HG03378 (cell line): ENCODE data around the gene KLF5.
"Not testable (repeated sequence)": the region's sequence is repeated elsewhere in the genome, so short reads cannot be mapped to it uniquely, and the experiment has no call there.

ENCODE experiments used
- ATAC-seq: cut with Tn5 transposase; IDR thresholded peaks from one replicate; pipeline ENCODE4 v1.9.1; 2021; ENCODE audit warnings: mild to moderate bottlenecking, moderate library complexity; ENCODE audit not compliant: unreplicated experiment

The KLF5 gene

DNA sequence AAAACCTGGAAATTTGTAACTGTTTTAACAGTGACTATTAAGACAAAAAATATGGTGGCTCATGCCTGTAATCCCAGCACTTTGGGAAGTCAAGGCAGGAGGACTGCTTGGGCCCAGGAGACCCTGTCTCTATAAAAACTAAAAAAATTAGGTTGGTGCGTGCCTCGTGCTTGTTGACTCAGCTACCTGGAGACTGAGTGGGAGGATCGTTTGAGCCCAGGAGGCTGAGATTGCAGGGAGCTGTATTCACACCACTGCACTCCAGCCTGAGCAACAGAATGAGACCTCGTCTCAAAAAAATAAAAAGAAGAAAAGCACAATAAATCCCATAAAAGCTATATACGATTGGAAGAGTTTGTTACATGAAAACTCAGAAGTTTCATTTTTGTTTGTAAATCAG lies 23.7 kb downstream of the KLF5 start:
- ATAC-seq, result no peak

DNA sequence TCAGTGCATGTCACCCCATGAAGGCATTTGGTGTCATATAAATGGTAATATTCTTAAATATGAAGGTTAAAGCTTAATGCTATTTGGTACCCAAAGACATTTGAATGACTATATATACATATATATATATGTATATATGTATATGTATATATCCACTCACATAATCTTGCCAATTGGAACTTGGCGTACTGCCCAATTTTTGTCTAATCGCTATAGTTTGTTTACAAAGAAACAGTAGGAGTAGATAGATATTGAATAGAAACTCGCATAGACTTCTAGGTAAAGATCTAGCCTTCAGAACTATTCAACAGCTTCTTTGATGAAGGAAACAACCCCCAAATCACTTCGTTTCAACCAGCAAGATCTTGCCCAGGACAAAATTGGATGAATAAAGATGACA lies 24.1 kb downstream of the KLF5 start:
- ATAC-seq, result no peak

DNA sequence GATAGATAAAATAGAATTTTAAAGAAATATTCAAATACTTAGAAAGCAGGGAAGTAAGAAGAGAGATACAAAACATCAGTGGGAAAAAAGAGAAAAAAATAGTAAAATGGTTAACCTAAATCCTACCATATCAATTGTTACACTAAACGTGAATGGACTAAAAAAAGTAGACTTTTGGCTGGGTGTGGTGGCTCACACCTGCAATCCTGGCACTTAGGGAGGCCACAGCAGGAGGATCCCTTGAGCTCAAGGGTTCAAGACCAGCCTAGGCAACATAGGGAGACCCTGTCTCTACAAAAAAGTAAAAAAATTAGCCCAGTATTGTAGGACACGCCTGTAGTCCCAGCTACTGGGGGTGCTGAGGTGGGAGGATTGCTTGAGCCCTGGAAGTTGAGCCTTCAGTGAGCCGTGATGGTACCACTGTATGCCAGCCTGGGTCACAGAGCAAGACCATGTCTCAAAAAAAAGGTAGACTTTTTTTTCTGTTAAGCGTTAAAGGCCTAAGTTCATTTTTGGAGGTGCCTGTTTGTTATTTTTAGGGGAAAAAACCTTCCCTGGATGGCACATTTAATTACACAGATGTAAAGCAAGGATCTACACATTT lies 29.6 kb downstream of the KLF5 start:
- ATAC-seq, result no peak

DNA sequence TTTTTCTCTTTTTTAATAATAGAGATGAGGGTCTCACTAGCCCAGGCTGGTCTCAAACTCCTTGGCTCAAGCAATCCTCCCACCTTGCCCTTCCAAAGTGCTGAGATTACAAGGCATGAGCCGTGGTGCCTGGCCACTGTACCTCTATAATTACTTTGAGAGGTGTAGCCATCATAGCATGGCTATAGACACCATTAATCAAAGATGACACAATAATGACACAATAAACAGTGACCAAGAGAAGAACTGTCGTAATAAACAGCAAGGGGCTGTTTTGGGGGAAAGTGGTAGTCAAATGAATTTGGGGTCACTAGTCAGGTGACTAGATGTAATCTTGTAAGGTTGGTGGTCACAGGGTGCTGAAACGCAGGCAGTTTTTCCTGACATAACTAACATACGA lies 30.4 kb downstream of the KLF5 start:
- ATAC-seq, result no peak

DNA sequence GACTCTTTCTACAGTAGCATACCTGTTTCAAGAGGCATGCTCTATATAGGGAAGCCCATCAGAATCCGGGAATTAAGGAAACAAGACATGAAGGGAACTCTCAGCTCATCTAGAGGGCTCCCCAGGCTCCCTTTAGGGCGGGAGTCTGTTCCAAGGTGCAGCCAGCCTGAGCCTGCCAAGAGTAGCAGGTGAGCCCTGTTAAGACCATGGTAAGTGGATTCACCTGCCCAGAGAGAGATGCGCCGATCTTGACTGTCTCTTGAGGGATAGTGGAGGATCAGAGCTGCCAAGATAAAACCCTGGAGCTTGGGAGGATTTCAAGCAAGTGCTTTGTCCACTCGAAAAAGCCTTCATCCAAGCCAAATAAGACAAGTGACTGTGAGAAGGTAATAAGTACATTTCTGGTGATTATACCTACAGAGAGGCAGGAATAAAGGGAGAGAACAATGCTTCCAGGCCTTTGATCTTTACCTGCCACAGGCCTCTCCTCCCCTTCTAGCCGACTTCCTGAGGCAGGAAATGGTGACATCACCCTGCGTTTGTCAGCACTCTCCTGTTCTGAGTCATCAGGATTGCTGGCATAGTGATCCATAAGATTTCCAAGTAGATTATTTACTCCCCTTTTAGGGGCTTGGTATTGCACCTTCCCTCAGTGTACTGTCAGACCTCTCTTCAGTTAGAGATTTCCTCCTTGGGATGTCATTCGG lies 31.5 kb downstream of the KLF5 start:
- peak; percentile 67 for ATAC-seq

DNA sequence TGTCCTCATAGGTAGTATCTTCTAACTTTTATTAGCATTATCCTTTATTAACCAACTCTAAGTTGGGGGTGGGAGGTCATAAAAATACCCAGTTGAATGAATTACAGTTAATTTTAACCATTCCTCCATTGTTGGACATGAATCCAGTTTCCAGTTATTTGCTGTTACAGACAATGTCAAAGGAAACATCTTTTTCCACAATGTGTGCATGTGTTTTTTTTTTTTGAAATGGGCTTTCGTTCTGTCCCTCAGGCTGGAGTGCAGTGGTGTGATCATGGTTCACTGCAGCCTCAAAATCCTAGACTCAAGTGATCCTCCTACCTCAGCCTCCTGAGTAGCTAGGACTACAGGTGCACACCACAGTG lies 32.0 kb downstream of the KLF5 start:
- ATAC-seq, result no peak

DNA sequence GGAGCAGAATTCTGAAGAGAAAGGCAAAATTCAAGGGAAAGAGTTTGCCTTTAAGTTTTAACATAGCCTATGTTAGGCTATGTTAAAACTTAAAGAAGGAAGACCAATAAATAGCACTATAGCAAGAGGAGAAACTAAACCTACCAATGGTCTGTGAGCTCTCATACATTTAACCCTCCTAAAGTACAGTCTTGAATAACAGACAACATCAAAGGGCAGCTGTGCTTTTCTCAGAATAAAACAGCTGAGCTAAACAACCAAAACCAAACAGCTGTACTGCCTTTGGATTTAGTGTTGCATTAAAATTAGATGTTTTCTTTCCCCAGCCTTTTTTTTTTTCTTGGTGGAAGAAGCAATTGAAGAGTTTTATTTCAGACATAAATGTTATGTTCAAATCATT lies 34.0 kb downstream of the KLF5 start:
- ATAC-seq, result no peak

DNA sequence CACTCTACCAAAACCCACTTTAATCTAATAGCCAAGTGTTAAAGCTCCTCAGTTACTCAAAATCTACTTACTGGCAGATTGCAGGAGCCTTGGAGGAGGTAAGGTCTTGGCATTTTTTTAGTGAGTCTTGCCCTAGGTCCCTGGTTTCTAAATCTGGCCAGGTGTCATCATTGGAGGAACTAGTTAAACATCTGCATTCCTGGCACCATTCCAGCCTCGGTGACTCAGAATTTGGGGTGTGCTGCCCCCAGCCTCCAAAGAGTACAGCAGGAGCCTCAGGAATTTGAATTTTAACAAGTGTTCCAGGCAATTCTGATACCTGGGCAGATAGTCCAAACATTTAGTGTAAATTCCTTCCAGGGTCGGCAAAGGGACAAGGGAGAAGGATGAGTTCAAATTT lies 37.4 kb downstream of the KLF5 start:
- no peak for ATAC-seq

DNA sequence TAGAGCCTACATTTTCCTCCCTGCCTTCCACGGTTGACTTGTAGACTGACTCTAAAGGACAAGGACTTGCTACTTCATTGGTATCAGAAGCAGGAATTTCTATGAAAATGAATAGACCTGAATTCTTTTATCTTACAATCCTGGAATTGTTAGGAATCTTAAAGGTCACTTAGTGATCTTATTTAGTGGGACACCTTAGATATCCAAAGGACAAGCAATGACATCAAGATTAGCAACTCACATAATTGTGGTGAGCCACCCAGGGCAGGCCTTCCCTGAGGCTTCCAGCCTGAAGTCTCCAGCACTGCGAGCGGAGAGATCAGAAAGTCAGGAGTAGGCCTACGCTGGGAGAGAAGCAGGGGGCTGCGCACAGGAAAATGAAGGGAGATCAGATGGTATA lies 37.8 kb downstream of the KLF5 start:
- no peak for ATAC-seq

DNA sequence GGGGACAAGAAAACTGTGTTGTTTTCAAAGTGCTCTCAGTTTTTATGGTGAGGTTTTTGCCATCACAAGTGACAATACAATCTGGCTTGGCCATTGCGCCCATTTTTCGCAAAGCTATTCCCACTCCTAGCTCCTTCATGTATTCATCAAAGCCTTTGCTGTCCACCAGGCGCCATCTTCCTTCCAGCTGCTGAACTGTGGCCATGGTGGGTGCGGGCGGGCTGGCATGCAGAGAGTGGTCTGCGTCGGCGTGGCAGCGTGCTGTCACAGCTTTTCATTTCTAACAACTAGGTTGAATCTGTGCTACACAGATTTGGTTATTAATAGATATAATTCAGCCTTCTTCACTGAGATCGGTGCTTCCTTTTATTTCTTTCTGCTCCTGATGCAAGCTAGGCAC lies 42.0 kb downstream of the KLF5 start:
- not testable (repeated sequence) for ATAC-seq

DNA sequence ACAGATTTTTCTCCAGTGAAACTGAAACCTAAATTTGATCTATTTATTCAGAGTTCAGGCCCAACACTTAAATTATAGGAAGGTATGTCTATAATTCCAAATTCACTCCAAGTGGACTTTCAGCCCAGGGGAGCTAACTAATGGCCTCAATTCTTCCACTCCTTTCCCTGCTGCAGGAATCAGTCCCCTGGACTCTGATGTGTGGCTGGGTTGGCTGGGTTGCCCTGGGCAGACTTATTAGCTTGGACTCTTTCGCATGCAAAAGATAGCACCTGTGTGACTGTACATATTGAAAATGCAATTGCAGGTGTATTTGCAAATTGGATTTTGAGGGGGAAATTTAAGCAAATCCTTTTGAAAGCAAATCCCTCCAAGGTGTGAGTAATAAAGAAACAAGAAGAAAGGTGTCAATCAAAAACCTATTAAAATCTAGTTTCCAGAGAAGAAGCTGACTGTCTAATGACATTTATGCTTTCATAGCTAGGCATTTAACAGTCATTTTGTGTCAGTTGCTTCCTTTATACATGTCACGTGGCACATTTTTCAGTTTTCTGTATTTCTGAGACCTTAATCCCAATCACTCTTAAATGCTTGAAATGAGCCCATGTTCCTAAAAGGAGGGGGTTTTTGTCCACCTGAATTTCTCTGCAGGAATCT lies 42.7 kb downstream of the KLF5 start:
- no peak for ATAC-seq

DNA sequence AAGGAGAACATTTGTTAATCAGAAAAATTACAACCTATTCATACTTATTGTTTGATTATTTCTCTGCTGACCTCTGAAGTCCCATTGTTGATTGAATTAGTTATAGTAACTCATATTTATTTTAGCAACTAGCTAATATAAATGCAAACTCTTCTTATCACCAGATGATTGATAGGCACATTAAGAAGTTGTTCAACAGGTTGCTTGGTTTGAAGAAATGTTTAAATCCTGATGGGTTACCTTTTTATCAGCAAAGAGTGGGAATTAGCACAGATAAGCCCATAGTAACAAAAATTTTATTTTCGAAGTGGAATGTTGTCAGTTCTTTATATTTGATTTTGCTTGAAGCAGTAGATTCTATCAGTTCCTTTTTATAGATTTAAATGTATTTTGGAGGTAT lies 44.4 kb downstream of the KLF5 start:
- ATAC-seq, result no peak

DNA sequence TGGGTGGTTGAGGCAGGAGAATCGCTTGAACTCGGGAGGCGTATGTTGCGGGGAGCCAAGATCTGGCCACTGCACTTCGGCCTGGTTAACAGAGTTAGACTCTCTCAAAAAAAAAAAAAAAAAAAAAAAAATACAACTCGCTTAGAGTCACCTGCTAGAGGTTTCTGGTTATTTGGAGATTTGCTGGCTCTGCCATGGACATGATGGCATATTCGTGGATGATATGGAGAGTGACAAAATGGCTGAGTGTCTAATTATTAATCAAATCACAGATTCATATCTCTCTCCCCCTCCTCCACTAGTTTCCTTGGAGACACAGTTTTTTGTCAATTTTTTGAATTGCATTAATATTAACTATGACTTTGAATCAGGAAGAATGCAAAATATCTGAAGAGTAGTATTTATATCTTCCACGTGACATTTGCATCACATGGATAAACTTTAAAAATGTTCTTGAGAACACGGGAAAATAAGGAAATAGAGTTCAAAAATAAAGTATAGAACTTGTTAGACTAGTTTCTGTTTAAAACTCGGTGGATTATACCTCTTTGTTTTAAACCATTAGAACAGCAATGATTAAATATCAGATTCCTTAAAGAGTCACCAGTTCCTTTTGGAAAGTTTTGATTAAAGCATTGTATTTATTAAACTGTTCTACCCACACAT lies 47.8 kb downstream of the KLF5 start:
- ATAC-seq, result no peak

DNA sequence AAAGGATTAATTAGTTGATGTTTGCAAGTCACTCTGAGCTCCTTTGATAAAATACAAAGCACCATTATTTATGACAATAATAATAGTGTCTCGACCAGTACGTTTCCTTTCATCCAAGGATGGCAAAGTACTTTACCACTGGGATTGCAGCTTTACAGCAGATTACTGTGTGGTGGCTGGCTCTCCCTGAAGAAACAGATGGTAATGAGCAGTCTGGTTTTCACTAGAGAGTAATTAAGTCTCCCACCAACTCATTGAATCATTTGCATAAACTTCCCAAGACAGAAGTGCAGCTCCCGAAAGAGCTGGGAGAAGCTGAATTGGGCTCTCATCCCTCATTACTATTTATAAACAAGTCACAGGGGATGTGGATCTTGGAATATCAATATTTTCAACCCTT lies 48.7 kb downstream of the KLF5 start:
- ATAC-seq, result no peak

DNA sequence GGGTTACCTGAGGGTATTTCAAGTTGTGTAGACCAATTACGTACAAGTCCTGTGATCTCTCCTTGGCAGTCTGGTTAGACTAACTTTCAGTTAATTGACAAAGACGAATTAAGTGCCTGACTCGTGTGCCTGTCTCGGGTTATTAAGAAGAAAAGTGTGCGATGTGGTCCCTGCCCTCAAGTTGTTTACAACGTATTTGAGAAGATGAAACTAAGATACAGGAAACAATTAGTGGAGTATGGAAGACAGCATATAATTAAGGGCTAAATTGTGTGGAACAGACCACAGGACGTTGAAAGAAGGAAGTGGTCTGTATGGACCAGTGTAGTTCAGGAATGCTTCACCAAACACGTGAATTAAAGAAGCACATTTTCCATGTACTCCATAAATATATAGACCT lies 49.2 kb downstream of the KLF5 start:
- ATAC-seq, result no peak

DNA sequence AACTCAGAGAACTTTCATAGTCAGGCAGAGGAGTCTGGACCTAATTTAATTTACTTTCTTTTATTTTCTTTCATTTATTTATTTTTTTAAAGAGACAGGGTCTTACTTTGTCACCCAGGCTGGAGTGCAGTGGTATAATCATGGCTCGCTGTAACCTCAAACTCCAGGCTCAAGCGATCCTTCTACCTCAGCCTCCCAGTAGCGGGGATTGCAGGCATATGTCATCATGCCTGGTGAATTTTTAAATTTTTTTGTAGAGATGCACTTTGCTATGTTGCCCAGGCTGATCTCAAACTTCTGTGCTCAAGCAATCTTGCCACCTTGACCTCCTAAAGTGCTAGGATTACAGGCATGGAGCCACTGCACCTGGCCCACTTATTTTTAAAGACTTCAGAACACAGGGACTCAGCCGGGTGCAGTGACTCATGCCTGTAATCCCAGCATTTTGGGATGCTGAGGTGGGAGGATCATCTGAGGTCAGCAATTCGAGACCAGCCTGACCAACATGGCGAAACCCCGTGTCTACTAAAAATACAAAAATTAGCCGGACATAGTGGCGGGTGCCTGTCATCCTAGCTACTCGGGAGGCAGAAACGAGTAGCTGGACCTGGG lies 50.6 kb downstream of the KLF5 start:
- ATAC-seq, result no peak

DNA sequence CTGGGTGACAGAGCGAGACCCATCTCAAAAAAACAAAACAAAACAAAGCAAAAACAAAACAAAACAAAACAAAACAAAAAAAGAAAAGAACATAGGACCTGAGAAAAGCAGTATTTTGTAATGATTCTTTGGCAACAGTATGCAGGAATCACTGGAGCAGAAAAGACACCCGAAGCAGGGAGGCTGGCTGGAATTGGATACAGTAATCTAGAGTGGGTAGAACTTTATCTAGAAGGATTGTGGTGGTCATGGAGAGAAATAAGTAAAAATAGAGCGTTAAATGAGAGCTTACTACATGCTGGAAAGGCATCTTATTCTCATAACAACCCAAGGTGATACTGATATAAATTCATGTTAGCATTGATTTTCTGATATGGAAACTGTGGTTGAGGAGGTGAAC lies 51.2 kb downstream of the KLF5 start:
- no peak for ATAC-seq

DNA sequence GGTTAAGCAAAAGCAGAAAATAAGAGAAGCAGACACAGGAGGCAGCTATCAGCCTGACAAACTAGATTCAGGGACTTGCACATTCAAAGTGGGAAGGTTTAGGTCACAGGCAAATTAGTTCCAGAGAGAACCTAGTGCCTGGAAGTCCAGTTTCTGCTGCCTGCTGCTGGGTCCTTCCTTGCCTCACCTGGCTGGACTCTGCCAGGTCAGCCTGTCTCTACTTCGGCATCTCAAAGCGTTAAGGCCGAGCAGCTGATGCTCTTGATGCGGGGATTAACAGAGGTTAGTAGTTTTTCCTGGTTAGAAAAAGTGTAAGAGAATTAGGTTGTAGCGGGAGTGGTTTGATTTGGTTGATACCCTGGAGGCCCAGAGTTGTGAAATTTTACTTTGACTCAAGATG lies 52.0 kb downstream of the KLF5 start:
- ATAC-seq, result no peak

DNA sequence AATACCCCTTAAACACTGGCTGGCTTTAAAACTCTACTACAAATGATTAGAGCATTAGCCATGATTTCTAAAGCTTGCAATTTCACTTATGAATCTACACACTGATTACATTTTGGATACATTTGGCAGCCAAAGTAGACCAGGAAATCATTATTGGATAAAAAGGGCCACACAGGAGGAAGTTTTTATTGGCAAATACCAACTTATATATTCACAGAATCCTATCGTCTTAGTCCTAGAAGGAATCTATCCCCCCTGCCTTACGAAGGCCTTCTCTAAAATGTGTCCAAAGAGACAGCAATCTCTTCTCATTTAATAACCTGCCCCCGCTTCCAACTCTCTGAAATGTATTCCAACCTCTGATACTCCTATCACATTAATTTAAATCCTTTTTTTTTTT lies 52.5 kb downstream of the KLF5 start:
- ATAC-seq, result no peak

DNA sequence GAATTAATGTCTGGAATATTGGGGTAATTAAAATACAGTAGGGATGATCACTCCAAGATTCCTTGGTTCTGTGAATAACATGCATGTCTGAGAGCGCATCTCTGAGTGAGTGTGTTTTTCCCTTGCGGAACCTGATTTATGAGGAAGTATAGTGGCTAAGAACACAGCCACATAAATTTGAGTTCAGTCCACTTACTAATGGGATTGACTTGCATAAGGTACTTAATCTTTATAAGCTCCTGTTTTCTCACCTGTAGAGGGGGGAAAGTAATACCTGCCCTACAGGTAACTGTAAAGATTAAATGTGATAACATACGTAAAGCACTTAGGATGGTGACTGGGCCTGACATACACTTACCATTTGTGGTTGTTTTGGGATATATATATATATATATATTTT lies 60.8 kb downstream of the KLF5 start:
- no peak for ATAC-seq
